Upper lobe of left lung (tissue), 6 donors: ENCODE results near the gene RAI1. TPM values are rescaled to one million over a fixed set of nuclear protein-coding genes. Genes with fewer than 3 reads are reported as not detected.

Experiments
- ATAC-seq, 2 donors: fragments of 200-7000 bp; cut with Tn5 transposase; one replicate each; pipeline ENCODE4 v1.9.1; 2022; ENCODE audit warnings: mild to moderate bottlenecking in 2 of 2, moderate library complexity in 2 of 2; ENCODE audit not compliant: low FRiP score in 2 of 2
- DNase-seq, 2 donors: peaks; one replicate each; pipeline ENCODE4 v3.0.0-alpha.2; 2019 to 2020
- H3K27ac ChIP-seq, 4 donors: fragments of 200-600 bp; sonication (generic); one replicate each; pipeline ENCODE4 v1.5.1; 2016 to 2019
- H3K27me3 ChIP-seq, 4 donors: fragments of 200-600 bp; sonication (generic); one replicate each; pipeline ENCODE4 v1.5.1; 2017 to 2019
- H3K36me3 ChIP-seq, 4 donors: fragments of 200-600 bp; sonication (generic); one replicate each; pipeline ENCODE4 v1.5.1; 2016 to 2019
- H3K4me1 ChIP-seq, 4 donors: fragments of 200-600 bp; sonication (generic); one replicate each; pipeline ENCODE4 v1.5.1; 2018 to 2019
- H3K4me3 ChIP-seq, 4 donors: fragments of 200-600 bp; sonication (generic); one replicate each; pipeline ENCODE4 v1.5.1; 2017 to 2019; ENCODE audit warnings: mild to moderate bottlenecking in 2 of 4, moderate library complexity in 1 of 4
- H3K9me3 ChIP-seq, 4 donors: fragments of 200-600 bp; sonication (generic); one replicate each; pipeline ENCODE4 v1.5.1; 2018 to 2019
- CTCF ChIP-seq, 6 experiments: fragments of 450-650 bp in 4 of 6; fragments of 200-600 bp in 2 of 6; sonication (generic) in 2 of 6; IDR thresholded peaks; one replicate each; pipeline ENCODE4 v1.5.1; 2016 to 2019; ENCODE audit warnings: antibody characterized with exemption in 6 of 6
- EP300 ChIP-seq, 4 donors: sonication (generic); formaldehyde crosslinking; IDR thresholded peaks; one replicate each; pipeline ENCODE4 v1.5.1; 2017; ENCODE audit warnings: antibody characterized with exemption in 4 of 4, control low read depth in 2 of 4
- POLR2A ChIP-seq, 4 donors: fragments of 450-650 bp; IDR thresholded peaks; one replicate each; pipeline ENCODE4 v1.5.1; 2016 to 2017; ENCODE audit warnings: antibody characterized with exemption in 4 of 4, mild to moderate bottlenecking in 2 of 4
- POLR2AphosphoS5 ChIP-seq, 2 donors: sonication (generic); formaldehyde crosslinking; IDR thresholded peaks; one replicate each; pipeline ENCODE4 v1.5.1; 2017; ENCODE audit warnings: antibody characterized with exemption in 2 of 2
- WGBS, 2 donors: methylation state at CpG; one replicate each; pipeline ENCODE4 v1.1.5; 2017 to 2018; 5-methylcytosine and 5-hydroxymethylcytosine counted together
- total RNA-seq, 6 donors: library from RNA; depleted of rRNA in 4 of 6; stranded (reverse); fragments of >200 nt in 4 of 6; gene quantifications; one replicate each; pipeline versions ENCODE4 v1.1.0 to v1.2.1, GENCODE V29; 2016 to 2021
- donor health status: DM: no; HTN: no; CAD: no; lungs with moderate emphysema.
- donor health status: DM: no; HTN: yes; CAD: no; lungs with severe emphysema.

RAI1 gene
- total RNA-seq, 6 donors from 2014 or later: 33.8 to 76.6 (median 41.2) TPM

GRCh38 chr17:17763136-17763535 lies 81.9 kb downstream of the RAI1 start:
- ATAC-seq (peak in 1 of 2 donors; percentile 33), DNase-seq (no peak)
- no peak overlapping the region for H3K4me3 ChIP-seq
- peaks cover 0 to 8% (median 3%) of the 10 kb centered on the region in 4 donors for H3K36me3 ChIP-seq
- no peaks in the 10 kb centered on the region for H3K9me3 ChIP-seq
- no peak for TF ChIP-seq POLR2A (IDR thresholded peaks at IDR 0.05)
- no peak for TF ChIP-seq EP300 (IDR thresholded peaks at IDR 0.05)
- no peak for TF ChIP-seq CTCF (IDR thresholded peaks at IDR 0.05)
- TF ChIP-seq POLR2AphosphoS5 (IDR thresholded peaks at IDR 0.05): no peak
- H3K4me1 ChIP-seq: peaks cover 2 to 5% (median 4%) of the 10 kb centered on the region in 4 donors
- H3K27ac ChIP-seq: no peak overlapping the region
- 76 to 79% methylated on average over 9 of the region's 9 CpGs for WGBS, 2 donors
- H3K27me3 ChIP-seq: no peaks in the 10 kb centered on the region

DNA sequence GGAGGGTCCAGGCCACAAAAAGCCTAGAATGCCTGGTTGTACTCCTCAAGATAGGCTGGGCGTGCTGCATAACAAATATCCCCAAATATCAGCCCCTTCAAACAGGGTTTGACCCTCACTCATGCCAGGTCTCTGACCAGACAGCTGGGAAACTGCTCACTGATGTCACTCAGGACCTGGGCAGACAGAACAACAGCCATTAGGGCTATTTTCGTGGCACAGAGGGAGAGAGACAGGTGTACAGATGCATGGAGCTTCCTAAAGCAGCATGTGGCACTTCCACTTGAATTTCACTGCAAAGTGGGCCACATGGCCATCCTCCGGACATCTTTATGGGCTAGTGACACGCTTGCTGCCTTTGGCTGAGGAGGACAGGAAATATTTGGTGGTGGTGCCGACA lies 82.5 kb downstream of the RAI1 start:
- Histone ChIP-seq H3K4me1 (peaks cover 8 to 11% (median 9%) of the 10 kb centered on the region in 4 donors), H3K36me3 (peaks cover 0 to 8% (median 3%) of the 10 kb centered on the region in 4 donors), H3K27me3 (no peaks in the 10 kb centered on the region), H3K27ac (no peak overlapping the region), H3K9me3 (no peaks in the 10 kb centered on the region), H3K4me3 (no peak overlapping the region)
- 73 to 84% methylated on average over 4 to 5 of the region's 5 CpGs for WGBS, 2 donors
- ATAC-seq (no peak), DNase-seq (no peak)
- TF ChIP-seq EP300 (IDR thresholded peaks at IDR 0.05) (no peak), POLR2AphosphoS5 (IDR thresholded peaks at IDR 0.05) (no peak), POLR2A (IDR thresholded peaks at IDR 0.05) (no peak), CTCF (IDR thresholded peaks at IDR 0.05) (no peak)

GRCh38 chr17:17765359-17766076 lies 84.3 kb downstream of the RAI1 start:
- H3K27ac ChIP-seq: no peak overlapping the region
- peaks cover 0 to 8% (median 3%) of the 10 kb centered on the region in 4 donors for H3K36me3 ChIP-seq
- no peak for DNase-seq

DNA sequence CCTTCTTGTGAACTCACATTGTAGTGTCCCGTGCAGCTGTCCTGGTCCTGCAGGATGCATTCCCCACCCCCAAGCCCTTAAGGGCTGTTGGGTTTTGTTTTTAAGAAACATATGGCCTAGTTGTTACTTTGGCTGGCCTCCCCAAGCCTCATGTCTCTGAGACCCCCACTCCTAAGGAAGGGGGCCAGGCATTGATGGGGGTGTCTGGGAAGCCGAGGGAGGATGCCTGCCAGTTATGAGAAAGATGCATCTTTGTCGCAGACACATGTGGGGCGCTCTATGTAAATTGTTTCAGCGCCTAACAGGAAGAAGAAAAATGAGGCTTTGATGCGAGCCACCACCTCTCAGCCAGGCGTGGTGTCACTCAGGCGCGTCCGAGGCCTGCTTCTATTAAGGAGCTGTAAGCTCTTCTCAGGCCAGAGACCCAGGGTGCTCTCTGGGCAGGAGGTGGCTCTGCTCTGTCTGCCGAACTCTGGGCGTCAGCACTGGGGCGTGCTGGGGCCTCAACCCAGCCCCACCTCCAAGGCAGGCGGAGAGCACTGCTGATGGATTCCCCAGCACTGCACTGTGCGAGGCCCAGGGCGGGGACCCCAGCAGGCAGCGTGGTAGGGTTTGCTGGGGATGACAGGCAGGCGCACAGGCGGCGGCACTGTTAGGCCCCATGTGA lies 85.0 kb downstream of the RAI1 start:
- Histone ChIP-seq H3K9me3 (no peaks in the 10 kb centered on the region), H3K4me1 (peaks cover 11 to 24% (median 11%) of the 10 kb centered on the region in 4 donors), H3K27me3 (no peaks in the 10 kb centered on the region), H3K4me3 (no peak overlapping the region), H3K36me3 (peaks cover 0 to 8% (median 3%) of the 10 kb centered on the region in 4 donors), H3K27ac (no peak overlapping the region)
- WGBS, 2 donors: 78 to 90% methylated on average over 14 to 20 of the region's 20 CpGs
- DNase-seq (peak in 1 of 2 donors; percentile 56), ATAC-seq (no peak)
- no peak for TF ChIP-seq POLR2AphosphoS5 (IDR thresholded peaks at IDR 0.05)
- no peak for TF ChIP-seq POLR2A (IDR thresholded peaks at IDR 0.05)
- TF ChIP-seq EP300 (IDR thresholded peaks at IDR 0.05): no peak
- TF ChIP-seq CTCF (IDR thresholded peaks at IDR 0.05): no peak

More at GRCh38 chr17:17765359-17766076, 84.3 kb downstream of the RAI1 start:
- no peak for TF ChIP-seq POLR2AphosphoS5 (IDR thresholded peaks at IDR 0.05)
- TF ChIP-seq CTCF (IDR thresholded peaks at IDR 0.05): no peak
- no peak for TF ChIP-seq EP300 (IDR thresholded peaks at IDR 0.05)
- no peak for TF ChIP-seq POLR2A (IDR thresholded peaks at IDR 0.05)
- Histone ChIP-seq H3K4me3 (no peak overlapping the region), H3K9me3 (no peaks in the 10 kb centered on the region), H3K4me1 (peaks cover 11 to 24% (median 11%) of the 10 kb centered on the region in 4 donors), H3K27me3 (no peaks in the 10 kb centered on the region)
- 80 to 91% methylated on average over 12 to 14 of the region's 14 CpGs for WGBS, 2 donors
- ATAC-seq: no peak
